ENCODE data around the gene LRIG2. TPM values are rescaled to one million over a fixed set of nuclear protein-coding genes. Genes with fewer than 3 reads are reported as not detected.

The LRIG2 gene
- total RNA-seq, 2 donors from 2014 or later: 9.9 to 12.9 TPM

DNA sequence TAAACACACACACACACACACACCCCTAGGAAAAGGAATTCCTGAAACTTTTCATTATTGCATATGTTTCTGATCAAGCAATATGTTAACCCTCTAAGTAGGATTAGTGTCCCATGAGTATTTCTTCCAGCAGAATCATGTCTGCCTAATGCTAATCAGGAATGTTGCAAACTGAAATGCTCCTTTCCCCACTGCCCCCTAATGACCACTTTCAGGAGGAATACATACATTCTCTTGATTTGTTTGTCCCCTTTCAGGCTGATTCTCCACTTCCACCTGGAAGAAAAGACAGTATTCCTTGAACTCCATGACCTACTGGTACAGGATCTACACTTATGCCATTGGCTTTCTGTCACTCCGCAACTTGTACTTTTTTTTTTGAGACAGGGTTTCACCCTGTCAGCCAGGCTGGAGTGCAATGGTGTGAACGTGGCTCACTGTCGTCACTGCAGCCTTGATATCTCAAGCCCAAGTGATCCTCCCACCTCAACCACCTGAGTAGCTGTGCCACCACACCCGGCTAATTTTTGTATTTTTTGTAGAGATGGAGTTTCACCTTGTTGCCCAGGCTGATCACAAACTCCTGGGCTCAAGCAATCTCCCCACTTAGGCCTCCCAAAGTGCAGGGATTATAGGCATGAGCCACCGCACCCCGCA lies 56.7 kb downstream of the LRIG2 start:
- H3K9me3 Mint-ChIP-seq: no peaks in the 10 kb centered on the region
- no peak overlapping the region for H3K27ac Mint-ChIP-seq
- no peak overlapping the region for H3K4me3 Mint-ChIP-seq
- peaks cover 41% of the 10 kb centered on the region for H3K36me3 Mint-ChIP-seq (ENCODE audit: low read depth)
- H3K4me1 Mint-ChIP-seq: peaks cover 22% of the 10 kb centered on the region
- no peaks in the 10 kb centered on the region for H3K27me3 Mint-ChIP-seq
- no peak for ATAC-seq (replicated peaks)

DNA sequence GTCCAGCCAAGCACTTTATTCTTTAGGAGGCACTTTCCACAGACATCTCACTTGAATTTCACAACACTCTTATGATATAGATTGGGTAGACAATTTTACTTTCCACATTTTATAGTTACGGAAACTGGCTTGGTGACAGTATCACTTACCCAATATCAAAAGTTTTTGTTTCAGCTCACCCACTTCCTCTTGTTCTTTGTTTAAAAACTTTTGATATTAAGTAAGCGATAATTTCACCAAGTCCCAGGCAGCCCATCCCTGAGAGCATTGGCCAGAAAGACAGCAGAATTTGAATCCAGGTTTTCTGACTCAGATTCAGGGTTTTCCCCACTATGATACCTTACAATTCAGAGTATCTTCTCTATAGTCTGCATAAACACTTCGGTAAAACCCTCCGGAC lies 60.0 kb downstream of the LRIG2 start:
- peak; percentile 97 for ATAC-seq (replicated peaks)
- no peaks in the 10 kb centered on the region for H3K27me3 Mint-ChIP-seq
- H3K4me3 Mint-ChIP-seq: peak overlapping the region; percentile 52
- H3K9me3 Mint-ChIP-seq: no peaks in the 10 kb centered on the region
- peak overlapping the region; percentile 53 for H3K27ac Mint-ChIP-seq
- H3K4me1 Mint-ChIP-seq: peaks cover 27% of the 10 kb centered on the region
- H3K36me3 Mint-ChIP-seq (ENCODE audit: low read depth): peaks cover 12% of the 10 kb centered on the region

DNA sequence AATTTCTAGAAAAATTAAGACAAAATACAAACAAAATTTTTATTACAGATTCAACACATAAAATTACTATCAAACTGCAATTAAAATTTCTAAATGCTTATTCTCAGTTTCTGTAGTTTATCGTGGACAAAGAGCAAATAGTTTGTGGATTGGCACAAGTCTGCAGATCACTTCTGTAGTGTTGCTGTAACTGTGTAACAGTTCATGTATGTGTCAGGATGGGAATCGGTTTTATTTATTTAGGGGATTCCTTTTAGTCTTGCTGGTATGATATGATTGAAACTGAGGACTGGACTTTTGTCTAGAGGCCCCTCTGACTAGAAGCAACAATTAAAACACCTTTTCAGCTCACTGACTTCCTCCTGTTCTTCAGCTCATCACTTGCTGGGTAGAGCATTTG lies 60.8 kb downstream of the LRIG2 start:
- Mint-ChIP-seq H3K9me3 (no peaks in the 10 kb centered on the region), H3K36me3 (ENCODE audit: low read depth) (peaks cover 8% of the 10 kb centered on the region), H3K27me3 (no peaks in the 10 kb centered on the region), H3K4me3 (peak overlapping the region; percentile 52), H3K27ac (no peak overlapping the region), H3K4me1 (peaks cover 24% of the 10 kb centered on the region)
- no peak for ATAC-seq (replicated peaks)

DNA sequence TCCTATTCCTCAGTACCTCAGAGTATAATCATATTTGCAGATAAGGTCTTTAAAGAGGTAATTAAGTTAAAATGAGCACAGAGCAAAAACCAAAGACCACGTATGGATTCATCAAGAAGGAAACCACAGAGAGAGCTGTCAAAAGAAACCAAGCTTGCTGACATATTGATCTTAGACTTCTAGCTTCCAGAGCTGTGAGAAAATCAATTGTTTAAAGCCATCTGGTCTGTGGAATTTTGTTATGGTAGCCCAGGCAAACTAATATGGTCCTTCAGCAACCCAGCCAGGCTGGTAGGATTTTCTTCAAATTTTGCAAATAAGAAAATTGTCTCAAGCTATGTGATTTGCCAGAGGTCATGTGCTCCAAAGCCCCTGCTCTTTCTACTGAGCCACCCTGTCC lies 62.5 kb downstream of the LRIG2 start:
- ATAC-seq (replicated peaks): no peak
- Mint-ChIP-seq H3K9me3 (no peaks in the 10 kb centered on the region), H3K27me3 (no peaks in the 10 kb centered on the region), H3K36me3 (ENCODE audit: low read depth) (no peaks in the 10 kb centered on the region), H3K27ac (peak overlapping the region; percentile 6), H3K4me3 (no peak overlapping the region), H3K4me1 (peaks cover 24% of the 10 kb centered on the region)

DNA sequence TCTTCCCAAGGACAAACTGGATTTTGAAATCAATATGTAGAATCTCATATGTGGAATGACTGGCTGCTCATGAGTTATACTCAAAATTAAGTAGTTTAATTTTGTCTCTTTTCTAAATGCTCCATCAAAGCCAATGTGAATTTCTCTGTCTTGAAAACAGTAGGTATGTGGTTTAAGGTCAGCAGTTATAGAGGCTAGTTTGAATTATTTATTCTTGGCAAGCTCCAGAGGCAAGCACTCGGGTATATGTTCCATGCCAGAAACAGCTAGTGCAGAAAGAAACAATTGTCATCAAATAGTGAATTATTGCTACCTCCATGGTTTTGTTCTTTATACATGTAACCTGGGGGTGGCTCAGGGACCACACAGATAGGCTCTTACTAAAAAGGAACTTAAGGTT lies 63.5 kb downstream of the LRIG2 start:
- H3K4me1 Mint-ChIP-seq: peaks cover 27% of the 10 kb centered on the region
- H3K27ac Mint-ChIP-seq: no peak overlapping the region
- no peak for ATAC-seq (replicated peaks)
- H3K36me3 Mint-ChIP-seq (ENCODE audit: low read depth): no peaks in the 10 kb centered on the region
- no peak overlapping the region for H3K4me3 Mint-ChIP-seq
- no peaks in the 10 kb centered on the region for H3K27me3 Mint-ChIP-seq
- no peaks in the 10 kb centered on the region for H3K9me3 Mint-ChIP-seq

DNA sequence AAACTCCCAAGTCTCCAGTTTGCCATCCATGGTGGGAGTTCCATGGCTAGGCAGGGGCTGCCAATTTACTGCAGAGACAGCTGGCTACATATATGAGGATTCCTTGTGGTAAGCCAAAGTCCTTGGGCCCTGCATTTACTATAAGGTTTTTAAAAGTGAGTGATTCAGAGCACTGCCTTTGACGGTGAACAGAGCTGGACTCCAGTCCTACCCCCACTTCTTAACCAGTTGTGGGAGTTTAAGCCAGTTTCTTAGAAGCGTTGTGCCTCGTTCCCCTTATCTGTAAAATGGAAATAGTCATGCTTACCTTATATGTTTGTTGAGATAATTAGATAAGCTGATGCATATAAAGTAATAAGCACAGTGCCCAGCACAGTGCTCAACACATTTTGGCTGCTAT lies 64.6 kb downstream of the LRIG2 start:
- H3K4me3 Mint-ChIP-seq: no peak overlapping the region
- H3K36me3 Mint-ChIP-seq (ENCODE audit: low read depth): no peaks in the 10 kb centered on the region
- no peaks in the 10 kb centered on the region for H3K9me3 Mint-ChIP-seq
- ATAC-seq (replicated peaks): no peak
- peaks cover 23% of the 10 kb centered on the region for H3K4me1 Mint-ChIP-seq
- no peaks in the 10 kb centered on the region for H3K27me3 Mint-ChIP-seq
- H3K27ac Mint-ChIP-seq: no peak overlapping the region

DNA sequence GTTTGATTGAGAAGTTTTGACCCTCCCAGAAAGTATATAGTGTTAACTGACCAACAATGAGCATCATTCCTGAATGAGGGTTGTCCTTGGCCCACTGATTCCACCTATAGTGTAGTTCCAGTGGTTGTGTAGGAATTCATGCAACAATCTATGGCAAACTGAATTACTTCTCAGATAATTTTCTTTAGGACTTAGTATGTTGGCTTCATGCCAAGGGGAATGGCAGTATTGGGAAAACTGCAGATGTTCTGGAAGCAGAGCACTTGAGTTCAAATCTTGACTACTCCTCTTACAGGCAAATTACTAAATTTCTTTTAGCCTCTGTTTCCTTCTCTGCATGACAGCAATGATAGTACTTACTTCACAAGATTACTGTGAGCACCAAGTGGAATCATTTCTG lies 65.8 kb downstream of the LRIG2 start:
- Mint-ChIP-seq H3K4me1 (peaks cover 24% of the 10 kb centered on the region), H3K9me3 (no peaks in the 10 kb centered on the region), H3K27ac (no peak overlapping the region), H3K36me3 (ENCODE audit: low read depth) (no peaks in the 10 kb centered on the region), H3K27me3 (no peaks in the 10 kb centered on the region), H3K4me3 (no peak overlapping the region)
- no peak for ATAC-seq (replicated peaks)

DNA sequence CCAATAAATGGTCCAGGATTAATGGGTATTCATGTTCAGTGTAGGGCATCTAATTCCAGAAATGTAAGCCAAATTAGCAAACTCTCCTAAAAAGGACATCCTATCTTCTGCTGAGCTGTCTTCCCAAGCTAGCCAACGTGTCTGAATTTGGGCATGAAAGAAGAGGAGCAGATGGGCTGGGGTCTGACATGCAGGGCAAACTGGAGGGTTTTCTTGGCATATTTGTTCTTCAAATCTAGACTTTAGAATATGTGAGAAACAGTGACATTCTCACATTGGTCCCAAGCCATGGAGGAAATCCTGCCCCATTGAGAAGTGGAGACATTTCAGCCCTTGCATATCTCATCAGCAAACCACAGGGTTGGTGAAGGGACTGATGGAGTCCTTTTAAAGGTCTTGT lies 67.2 kb downstream of the LRIG2 start:
- Mint-ChIP-seq H3K4me3 (no peak overlapping the region), H3K36me3 (ENCODE audit: low read depth) (no peaks in the 10 kb centered on the region), H3K9me3 (no peaks in the 10 kb centered on the region), H3K27ac (no peak overlapping the region), H3K27me3 (no peaks in the 10 kb centered on the region), H3K4me1 (peaks cover 22% of the 10 kb centered on the region)
- no peak for ATAC-seq (replicated peaks)

DNA sequence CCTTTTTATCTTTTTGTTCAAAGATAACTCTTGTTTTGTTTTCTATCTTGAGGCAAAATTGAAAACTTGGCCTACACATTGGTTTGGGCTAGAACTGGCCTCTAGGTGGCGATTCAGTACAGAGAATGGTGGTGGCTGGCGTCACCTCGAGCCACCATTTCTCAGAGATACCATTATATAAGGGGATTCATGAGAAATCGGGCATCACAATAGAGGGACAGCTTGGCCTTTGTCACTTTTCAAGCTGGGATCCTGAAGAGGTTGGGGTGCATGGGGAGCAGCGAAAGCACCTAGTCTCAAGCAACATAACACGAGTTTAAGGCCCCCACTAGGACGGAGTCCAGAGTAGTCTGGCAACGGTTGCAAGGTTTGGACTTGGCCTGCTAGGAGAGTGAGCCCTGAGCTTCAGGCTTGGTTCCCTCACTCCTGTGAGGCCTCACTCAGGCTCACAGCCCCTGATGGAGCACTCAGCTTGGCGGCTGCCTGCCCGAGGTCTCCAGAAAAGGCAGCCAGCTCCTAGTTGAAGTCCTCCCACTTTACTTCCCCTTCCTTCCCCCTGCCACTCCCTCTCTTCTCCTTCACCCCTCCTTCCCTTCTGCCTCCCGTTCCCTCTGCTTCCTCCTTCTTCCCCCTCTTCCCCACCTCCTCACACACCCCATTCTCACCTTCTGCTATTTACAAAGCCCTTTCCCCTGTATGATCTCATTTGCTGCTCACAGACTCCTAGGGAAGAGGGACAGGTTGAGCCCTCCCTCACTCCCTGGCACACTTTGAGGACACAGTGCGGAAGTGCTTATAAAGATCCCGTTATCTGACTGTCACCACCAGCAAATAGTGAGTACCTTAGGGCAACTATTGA lies 67.8 kb downstream of the LRIG2 start:
- Mint-ChIP-seq H3K27me3 (no peaks in the 10 kb centered on the region), H3K4me3 (no peak overlapping the region), H3K27ac (no peak overlapping the region), H3K36me3 (ENCODE audit: low read depth) (no peaks in the 10 kb centered on the region), H3K9me3 (no peaks in the 10 kb centered on the region), H3K4me1 (peaks cover 20% of the 10 kb centered on the region)
- ATAC-seq (replicated peaks): peak; percentile 83

DNA sequence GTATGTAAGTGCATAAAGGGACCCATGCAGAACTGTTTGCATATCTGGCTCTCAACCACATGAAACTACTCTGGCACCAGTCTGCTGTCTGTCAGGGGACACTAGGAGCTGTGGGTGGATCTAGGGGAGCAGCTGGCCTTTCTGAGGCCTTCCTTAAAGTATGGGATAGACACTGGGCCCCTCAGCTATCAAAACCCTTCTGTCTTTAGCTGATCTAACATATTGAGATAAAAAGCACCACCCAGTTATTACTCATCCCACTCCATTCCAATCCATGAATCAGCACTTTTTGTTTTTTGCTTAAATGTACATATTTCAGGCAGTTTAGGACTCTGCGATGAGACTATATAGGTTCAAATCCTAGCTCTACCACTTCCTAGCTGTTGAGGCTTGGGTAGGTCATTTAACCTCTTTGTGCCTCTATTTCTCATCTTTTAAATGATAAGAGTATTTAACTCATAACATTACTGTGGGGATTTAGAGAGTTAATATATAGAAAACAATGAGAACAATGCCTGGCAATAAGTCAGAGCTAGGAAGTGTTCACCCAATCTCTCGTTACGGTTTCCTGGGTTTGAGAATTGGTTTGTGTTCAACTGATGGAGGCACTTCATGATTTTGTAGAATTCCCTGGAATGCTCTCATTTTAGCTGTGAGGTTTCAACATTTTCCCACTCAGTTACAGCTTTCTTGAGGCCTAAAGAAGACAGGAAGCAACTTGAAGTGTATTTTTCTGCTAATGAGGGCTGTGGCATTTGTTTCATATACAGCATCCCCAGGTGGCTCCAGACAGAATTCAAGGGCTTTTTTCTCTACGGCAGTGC lies 68.9 kb downstream of the LRIG2 start:
- H3K9me3 Mint-ChIP-seq: no peaks in the 10 kb centered on the region

DNA sequence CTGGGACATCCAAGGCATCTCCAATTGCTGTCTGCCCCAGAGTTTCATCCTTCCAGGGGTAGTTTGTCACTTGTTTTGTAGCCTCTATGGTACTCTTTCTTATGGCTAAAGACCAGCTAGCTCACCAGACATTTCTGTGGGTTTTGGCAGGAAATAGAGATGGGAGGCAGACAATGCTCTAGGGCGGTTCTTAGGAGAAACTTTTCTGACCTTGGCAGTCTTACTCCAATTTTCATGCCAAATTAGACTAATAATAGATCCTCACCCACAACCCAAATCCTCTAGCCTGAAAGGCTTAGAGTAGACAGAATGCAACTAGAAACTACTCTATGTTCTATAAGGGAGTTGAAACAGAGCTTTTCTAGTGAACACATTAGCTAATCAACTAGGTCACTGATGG lies 69.8 kb downstream of the LRIG2 start:
- Mint-ChIP-seq H3K36me3 (ENCODE audit: low read depth) (no peaks in the 10 kb centered on the region), H3K27ac (no peak overlapping the region), H3K9me3 (no peaks in the 10 kb centered on the region), H3K4me1 (peaks cover 26% of the 10 kb centered on the region), H3K27me3 (no peaks in the 10 kb centered on the region), H3K4me3 (no peak overlapping the region)
- ATAC-seq (replicated peaks): no peak

More for the DNA sequence above, 68.9 kb downstream of the LRIG2 start:
- Mint-ChIP-seq H3K4me1 (peaks cover 20% of the 10 kb centered on the region), H3K4me3 (no peak overlapping the region), H3K36me3 (ENCODE audit: low read depth) (no peaks in the 10 kb centered on the region), H3K27me3 (no peaks in the 10 kb centered on the region), H3K27ac (no peak overlapping the region)
- no peak for ATAC-seq (replicated peaks)

DNA sequence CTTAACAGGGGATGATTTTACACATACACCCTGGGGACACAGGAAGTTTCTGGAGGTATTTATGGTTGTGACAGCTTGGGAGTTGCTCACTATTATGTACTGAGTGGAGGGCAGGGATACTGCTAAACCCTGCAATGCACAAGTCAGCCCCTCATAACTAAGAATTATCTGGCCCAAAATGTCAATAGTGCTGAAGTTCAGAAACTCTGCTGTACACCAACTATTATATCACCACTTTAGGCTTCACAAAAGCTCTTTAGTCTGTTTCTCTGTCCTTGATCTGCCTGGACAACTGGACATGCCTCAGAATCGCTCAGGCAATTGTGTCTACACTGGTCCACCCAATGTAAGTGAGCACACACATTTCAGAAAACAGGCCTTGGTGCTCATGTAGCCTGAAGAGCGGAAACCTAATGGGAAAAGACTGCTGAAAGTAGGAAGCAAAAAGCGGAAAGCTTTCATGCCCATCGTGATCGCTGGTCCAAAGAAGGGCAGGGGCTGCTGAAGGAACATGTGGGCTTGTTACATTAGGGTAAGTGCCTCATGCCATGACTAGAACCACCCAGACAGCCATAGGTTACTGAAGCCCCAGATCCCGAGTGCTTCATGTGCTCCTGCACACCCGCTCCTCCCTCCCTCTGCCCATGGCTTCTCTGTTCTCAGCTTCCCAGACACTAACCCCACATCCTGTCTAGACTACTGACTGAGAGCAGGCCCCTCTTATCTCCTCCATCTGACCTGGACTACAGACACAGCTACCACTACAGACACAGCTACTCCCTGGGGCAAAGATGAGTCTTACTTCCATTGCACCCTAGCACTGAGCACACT lies 73.5 kb downstream of the LRIG2 start:
- H3K4me3 Mint-ChIP-seq: no peak overlapping the region
- H3K27ac Mint-ChIP-seq: no peak overlapping the region
- no peaks in the 10 kb centered on the region for H3K27me3 Mint-ChIP-seq
- H3K4me1 Mint-ChIP-seq: peaks cover 22% of the 10 kb centered on the region
- H3K9me3 Mint-ChIP-seq: no peaks in the 10 kb centered on the region
- ATAC-seq (replicated peaks): peak; percentile 74
- H3K36me3 Mint-ChIP-seq (ENCODE audit: low read depth): no peaks in the 10 kb centered on the region

DNA sequence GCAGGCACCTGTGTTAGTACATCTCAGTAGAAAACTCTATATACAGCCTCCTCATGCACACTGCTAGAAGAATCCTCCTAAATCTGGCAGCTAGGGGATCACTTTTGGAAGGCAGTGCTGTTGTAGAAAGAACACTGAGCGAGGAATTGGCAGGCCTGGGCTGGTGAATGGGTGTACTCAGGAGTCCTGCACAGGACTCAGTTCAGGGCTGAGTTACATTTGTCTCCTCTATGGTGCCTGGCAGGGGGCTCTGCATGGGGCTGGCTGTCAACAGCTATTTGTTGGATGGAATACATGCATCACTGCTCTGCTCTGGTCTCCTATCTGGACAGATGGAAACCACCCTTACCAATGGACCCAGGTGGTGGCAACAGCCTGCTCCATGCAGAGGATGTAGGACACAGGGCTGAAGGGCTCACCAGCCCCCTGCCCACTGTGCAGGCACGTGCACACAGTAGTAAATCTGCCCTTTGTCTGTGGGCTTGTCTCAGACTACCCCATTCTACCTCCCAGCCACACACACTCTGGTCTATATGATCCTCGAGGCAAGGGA lies 74.2 kb downstream of the LRIG2 start:
- Mint-ChIP-seq H3K36me3 (ENCODE audit: low read depth) (no peaks in the 10 kb centered on the region), H3K4me1 (peaks cover 22% of the 10 kb centered on the region), H3K4me3 (no peak overlapping the region), H3K27ac (no peak overlapping the region), H3K9me3 (no peaks in the 10 kb centered on the region), H3K27me3 (no peaks in the 10 kb centered on the region)
- no peak for ATAC-seq (replicated peaks)

DNA sequence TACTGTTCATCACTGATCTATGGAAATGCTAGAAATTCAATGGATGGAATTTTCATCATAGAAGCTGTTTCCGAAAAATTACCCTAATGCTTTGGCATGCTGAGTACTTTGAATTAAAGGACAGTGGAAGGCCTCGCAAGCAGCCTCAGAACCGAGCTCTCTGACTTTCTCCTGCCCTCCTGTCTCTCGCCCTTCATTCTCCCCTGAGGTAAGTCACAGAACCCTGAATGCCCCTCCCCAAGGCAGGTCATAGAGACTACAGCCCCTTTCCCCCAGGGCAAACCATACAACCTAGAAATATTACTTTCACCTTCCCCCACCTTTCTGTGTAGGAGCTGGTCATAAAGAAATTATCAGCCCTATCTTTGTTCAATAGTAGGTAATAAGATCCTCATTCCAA lies 74.8 kb downstream of the LRIG2 start:
- no peak overlapping the region for H3K4me3 Mint-ChIP-seq
- no peak for ATAC-seq (replicated peaks)
- peaks cover 16% of the 10 kb centered on the region for H3K4me1 Mint-ChIP-seq
- H3K9me3 Mint-ChIP-seq: no peaks in the 10 kb centered on the region
- H3K36me3 Mint-ChIP-seq (ENCODE audit: low read depth): no peaks in the 10 kb centered on the region
- H3K27ac Mint-ChIP-seq: no peak overlapping the region
- no peaks in the 10 kb centered on the region for H3K27me3 Mint-ChIP-seq

Data from activated T-helper 17 cell treated with anti-CD3 and anti-CD28 coated beads, Interleukin-2, amount 50 U/mL, for 72 hours (primary cell).